ENCODE data around the gene EXD3. TPM values are rescaled to one million over a fixed set of nuclear protein-coding genes. Genes with fewer than 3 reads are reported as not detected.

The EXD3 gene
- total RNA-seq, 1 experiment from 2014 or later: 15.3 TPM

DNA sequence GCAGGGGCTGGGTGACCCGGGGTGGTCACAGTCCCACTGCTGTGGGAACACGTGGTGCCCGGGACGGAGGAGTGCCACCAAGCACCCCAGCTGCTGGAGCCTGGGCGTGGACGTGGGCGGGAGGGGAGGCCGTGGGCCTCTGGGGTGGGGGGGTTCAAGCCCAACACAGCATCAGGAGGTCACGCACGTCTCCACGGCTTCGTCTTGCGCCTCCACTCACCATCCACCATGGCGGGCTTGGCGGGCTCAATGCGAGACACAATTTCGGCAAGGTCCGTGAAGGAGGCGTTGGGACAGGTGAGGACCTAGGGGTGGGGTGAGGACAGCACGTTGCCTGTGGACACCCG, 38.3 kb upstream of the EXD3 start:
- WGBS (ENCODE audit: extremely low coverage, insufficient read length, low lambda C conversion rate): no CpG with 5 or more reads among the region's 21 CpGs
- Mint-ChIP-seq H3K27me3 (ENCODE audit: low read depth) (peaks cover 33% of the 10 kb centered on the region), H3K27ac (no peak overlapping the region), H3K9me3 (no peaks in the 10 kb centered on the region), H3K4me3 (no peak overlapping the region), H3K36me3 (ENCODE audit: insufficient read depth in 1 of 3, low read depth in 3 of 3) (peaks cover 0 to 10% (median 6%) of the 10 kb centered on the region in 3 experiments; a peak in 4 of 7 replicates), H3K4me1 (peaks cover 0 to 3% of the 10 kb centered on the region in 2 experiments; a peak in 1 of 4 replicates)
- Histone ChIP-seq H2AFZ (ENCODE audit: low read length) (no peak overlapping the region), H3K4me1 (ENCODE audit: insufficient read depth, low read length) (no peaks in the 10 kb centered on the region), H3K27me3 (ENCODE audit: insufficient read depth, low read length) (no peaks in the 10 kb centered on the region; the same call in 1 of the 2 replicates), H3K9me3 (ENCODE audit: control insufficient read depth, low read depth, low read length) (no peaks in the 10 kb centered on the region), H4K8ac (replicated peaks; ENCODE audit: insufficient read length, low read depth, low read length) (no peak overlapping the region), H3T11ph (ENCODE audit: low read length) (no peak overlapping the region), H3K14ac (ENCODE audit: insufficient read depth, low read length) (no peak overlapping the region), H3K79me1 (ENCODE audit: insufficient read depth, low read depth, low read length, poor library complexity, severe bottlenecking) (no peaks in the 10 kb centered on the region), H3K23ac (ENCODE audit: insufficient read length, low read depth, low read length) (no peak overlapping the region), H3K4ac (ENCODE audit: low read depth, low read length) (no peak overlapping the region), H3K4me2 (ENCODE audit: insufficient read depth, insufficient read length, low read length) (peak overlapping the region; percentile 50), H2BK5ac (ENCODE audit: insufficient read length, low read length) (no peak overlapping the region), H3K56ac (ENCODE audit: insufficient read length, low read depth, low read length) (no peak overlapping the region), H2BK12ac (ENCODE audit: insufficient read length, low read depth, low read length) (no peak overlapping the region), H4K91ac (ENCODE audit: insufficient read length, low read depth, low read length) (no peak overlapping the region), H4K20me1 (ENCODE audit: control insufficient read depth, insufficient read depth, insufficient read length) (peaks cover 3% of the 10 kb centered on the region), H3K23me2 (ENCODE audit: insufficient read length, low read depth, low read length, poor library complexity, severe bottlenecking) (peaks cover 9% of the 10 kb centered on the region), H2BK120ac (ENCODE audit: low read depth, low read length, poor library complexity, severe bottlenecking) (no peak overlapping the region), H3K79me2 (ENCODE audit: insufficient read depth, low read length) (no peaks in the 10 kb centered on the region), H3K27ac (ENCODE audit: insufficient read length, low read depth, low read length) (no peak overlapping the region), H2BK15ac (ENCODE audit: low read depth, low read length) (no peak overlapping the region), H2BK20ac (ENCODE audit: low read depth, low read length, poor library complexity, severe bottlenecking) (no peak overlapping the region), H4K5ac (ENCODE audit: insufficient read length, low read depth, low read length) (no peak overlapping the region), H3K9ac (ENCODE audit: extremely low read depth, insufficient read length, low read length) (no peak overlapping the region), H3K18ac (ENCODE audit: insufficient read length, low read depth, low read length) (no peak overlapping the region), H2AK5ac (ENCODE audit: insufficient read length, low read length) (no peak overlapping the region)
- no peak for DNase-seq
- TF ChIP-seq, protein P1, sequence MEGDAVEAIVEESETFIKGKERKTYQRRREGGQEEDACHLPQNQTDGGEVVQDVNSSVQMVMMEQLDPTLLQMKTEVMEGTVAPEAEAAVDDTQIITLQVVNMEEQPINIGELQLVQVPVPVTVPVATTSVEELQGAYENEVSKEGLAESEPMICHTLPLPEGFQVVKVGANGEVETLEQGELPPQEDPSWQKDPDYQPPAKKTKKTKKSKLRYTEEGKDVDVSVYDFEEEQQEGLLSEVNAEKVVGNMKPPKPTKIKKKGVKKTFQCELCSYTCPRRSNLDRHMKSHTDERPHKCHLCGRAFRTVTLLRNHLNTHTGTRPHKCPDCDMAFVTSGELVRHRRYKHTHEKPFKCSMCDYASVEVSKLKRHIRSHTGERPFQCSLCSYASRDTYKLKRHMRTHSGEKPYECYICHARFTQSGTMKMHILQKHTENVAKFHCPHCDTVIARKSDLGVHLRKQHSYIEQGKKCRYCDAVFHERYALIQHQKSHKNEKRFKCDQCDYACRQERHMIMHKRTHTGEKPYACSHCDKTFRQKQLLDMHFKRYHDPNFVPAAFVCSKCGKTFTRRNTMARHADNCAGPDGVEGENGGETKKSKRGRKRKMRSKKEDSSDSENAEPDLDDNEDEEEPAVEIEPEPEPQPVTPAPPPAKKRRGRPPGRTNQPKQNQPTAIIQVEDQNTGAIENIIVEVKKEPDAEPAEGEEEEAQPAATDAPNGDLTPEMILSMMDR (conservative IDR thresholded peaks at IDR 0.05): no peak
